Skin of body (tissue), 2 donors: ENCODE results near the gene FUOM. TPM values are rescaled to one million over a fixed set of nuclear protein-coding genes. Genes with fewer than 3 reads are reported as not detected.

Experiments used
- DNase-seq: peaks from one replicate; lab custom pipeline; 2025; lab: John Stamatoyannopoulos, UW
- total RNA-seq: library from RNA; depleted of rRNA; stranded (reverse); fragments of >200 nt; gene quantifications from one replicate; pipeline ENCODE4 v1.2.3, GENCODE V29; 2014

FUOM gene, protein sequence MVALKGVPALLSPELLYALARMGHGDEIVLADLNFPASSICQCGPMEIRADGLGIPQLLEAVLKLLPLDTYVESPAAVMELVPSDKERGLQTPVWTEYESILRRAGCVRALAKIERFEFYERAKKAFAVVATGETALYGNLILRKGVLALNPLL
- 11.2 TPM for total RNA-seq

- peak; percentile 42 for DNase-seq
Observed at GRCh38 chr10:133357285-133358161, at the start of gene FUOM. TSS of gene FUOM (minus strand) at chr10:133358019. CDS start at chr10:133358007, 12 bp downstream.

- DNase-seq: no peak
Observed at GRCh38 chr10:133405844-133406527, 48.2 kb upstream of the FUOM start.

DNA sequence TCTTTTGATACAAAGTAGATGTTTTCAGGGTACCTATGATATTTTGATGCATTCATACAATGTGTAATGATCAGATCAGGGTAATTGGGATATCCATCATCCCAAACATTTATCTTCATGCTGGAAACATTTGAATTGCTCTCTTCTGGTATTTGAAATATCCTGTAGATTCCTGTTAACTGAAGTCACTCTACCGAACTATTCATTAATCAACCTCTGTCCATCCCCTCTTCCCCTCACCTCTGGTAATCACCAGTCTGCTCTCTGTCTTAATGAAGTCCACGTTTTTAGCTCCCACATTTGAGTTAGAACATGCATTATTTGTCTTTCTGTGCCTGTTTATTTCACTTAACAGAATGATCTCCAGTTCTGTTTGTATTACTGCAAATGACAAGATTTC is 47.5 kb upstream of the FUOM start:
- no peak for DNase-seq

GRCh38 chr10:133403784-133404183 is 46.0 kb upstream of the FUOM start:
- no peak for DNase-seq

- no peak for DNase-seq
Observed at GRCh38 chr10:133403359-133403758, 45.5 kb upstream of the FUOM start.

- DNase-seq: no peak
Observed at GRCh38 chr10:133401981-133402725, 44.3 kb upstream of the FUOM start.

DNA sequence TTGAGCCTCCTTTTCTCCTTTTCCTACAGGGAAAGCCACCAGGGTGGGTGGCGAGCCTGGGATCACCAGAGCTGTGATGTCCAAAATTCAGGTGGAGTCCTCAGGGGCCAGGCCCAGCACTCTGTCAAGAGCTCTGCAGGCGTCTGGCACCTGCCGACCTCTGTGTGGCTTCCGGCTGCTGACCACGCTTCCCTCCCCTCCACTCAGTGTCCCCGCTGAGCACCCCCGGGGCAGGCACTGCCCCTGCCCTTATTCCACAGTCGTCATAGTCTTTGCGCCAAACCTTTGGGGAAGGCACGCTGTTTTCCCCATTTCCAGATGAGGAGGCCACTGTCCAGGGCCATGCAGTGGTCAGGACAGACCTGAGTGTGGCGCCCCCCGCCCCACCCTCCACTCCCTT is 43.7 kb upstream of the FUOM start:
- DNase-seq: no peak

- no peak for DNase-seq
Observed at GRCh38 chr10:133400624-133401424, 43.0 kb upstream of the FUOM start.

DNA sequence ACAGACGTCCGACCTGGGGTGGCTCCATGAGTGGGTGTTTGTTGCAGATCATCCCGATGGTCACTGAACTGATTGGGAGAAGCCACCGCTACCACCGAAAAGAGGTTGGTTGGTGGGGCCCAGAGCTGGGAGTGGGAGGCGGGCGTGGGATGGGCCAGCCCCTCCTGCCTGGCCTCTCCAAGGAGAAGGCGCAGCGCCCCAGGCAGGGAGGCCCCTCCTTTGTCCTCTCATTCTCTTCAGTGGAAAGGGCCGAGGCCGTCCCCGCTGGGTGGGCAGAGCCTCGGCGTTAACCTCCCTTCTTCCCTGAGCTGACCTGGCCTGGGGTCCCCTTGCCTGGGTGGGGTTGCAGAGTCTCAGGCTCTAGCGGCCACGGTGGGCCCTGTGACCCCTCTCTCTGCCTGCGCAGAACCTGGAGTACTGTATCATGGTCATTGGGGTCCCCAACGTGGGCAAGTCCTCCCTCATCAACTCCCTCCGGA is 41.3 kb upstream of the FUOM start:
- no peak for DNase-seq

DNA sequence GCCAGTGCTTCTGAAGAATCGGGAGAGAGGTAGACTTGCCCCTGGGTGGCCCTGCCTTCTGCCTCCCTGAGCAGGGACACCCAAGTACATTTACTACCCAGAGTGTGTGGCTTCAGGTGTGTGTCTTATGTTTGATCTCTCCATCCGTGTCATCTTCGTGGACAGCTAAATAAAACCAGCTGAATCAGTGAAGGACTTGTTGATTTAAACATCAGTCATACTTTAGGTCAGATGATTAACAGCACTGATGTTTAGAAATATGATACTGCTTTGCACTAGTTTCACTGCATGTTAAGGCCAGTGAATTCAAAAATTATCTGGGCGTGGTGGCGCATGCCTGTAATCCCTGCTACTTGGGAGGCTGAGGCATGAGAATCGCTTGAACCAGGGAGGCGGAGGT is 40.1 kb upstream of the FUOM start:
- no peak for DNase-seq

DNA sequence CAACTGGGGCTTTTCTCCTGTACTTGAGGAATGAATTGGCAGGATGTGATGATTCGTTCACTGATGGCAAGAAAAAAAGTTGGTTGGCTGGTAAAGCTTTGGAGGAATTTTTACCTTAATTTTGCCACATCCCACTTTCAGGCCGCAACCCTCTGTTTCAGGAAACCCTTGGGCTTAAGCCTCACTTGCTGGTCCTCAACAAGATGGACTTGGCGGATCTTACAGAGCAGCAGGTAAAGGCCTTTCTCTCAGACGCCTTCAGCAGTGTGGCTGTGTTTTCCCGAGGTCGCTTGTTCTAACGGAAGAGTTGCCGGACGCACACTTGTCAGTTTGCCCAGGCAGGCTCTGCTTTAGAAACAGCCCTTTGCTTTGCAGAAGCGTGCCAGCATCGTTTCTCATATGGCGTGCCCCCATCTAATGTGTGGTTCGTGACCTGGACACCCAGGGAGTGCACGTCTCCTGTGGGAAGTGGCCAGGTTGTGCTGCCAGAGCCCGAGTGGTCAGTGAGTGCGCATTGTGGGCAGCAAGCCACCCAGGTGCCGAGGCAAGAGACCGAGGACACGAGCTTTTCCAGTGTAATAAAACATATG is 38.3 kb upstream of the FUOM start:
- DNase-seq: no peak

- no peak for DNase-seq
Observed at GRCh38 chr10:133394801-133395221, 37.0 kb upstream of the FUOM start.

DNA sequence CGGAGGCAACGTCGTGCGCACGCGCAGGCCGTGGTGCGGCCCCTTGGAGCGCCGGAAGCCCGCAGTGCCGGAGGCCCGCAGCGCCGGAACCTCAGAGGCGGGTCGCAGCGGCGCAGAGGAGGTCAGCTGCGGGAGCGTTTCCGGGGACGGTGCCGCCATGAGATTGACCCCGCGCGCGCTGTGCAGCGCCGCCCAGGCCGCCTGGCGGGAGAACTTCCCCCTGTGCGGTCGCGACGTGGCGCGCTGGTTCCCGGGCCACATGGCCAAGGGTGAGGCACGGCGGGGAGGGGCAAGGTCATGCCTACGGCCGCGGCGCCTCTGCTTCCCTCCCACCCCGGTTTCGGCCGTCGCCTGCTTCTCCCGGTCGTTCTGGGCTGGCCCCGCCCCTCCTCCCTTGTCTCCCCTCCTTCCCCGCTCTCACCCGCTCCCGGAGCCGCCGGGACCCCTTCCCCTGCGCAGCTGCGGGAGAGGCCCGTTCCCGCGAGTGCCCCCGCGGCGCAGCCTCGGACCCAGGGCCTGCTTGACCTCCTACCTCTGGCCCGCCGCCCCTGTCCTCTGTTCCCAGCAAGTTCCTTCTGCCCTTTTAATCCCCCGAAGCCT is 36.3 kb upstream of the FUOM start, which contains the start of gene MTG1:
TSS of gene MTG1 (plus strand) at position 94 of the 600 bp plus-strand sequence. CDS start at position 158, 64 bp downstream.
- DNase-seq: peak; percentile 86

GRCh38 chr10:133393401-133394063 is 35.7 kb upstream of the FUOM start:
- no peak for DNase-seq

DNA sequence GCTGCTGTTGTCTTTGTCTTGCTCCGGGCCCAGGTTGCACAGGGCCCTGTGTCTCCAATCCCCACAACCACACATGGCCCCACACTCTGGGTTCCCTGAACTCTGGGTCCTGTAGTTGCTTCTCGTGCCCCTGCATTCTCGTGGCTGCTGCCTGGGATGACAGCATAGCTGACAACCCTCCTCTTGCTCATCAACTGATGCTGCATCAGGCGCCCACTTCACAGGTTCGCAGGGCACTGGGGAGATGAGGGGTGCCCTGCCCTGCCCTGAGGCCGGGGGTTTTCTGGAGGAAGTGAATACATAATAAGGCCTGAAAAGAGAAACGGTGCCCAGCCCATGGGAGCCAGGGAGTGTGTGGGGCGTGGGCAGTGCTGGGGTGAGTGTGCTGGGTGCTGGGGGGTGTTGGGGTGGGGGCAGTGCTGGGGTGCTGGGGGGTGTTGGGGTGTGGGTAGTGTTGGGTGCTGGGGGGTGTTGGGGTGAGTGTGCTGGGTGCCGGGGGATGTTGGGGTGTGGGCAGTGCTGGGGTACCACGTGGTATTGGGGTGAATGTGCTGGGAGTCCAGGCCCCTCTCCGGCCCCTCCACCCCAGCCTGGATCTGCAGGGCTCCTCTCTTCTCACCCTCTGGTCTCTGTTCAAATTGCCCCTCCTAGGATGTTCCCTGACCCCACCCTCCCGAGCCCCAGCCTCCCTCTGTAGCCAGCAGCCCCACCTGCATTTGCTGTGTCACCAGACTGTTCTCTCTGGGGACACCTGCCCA is 34.1 kb upstream of the FUOM start:
- DNase-seq: no peak

DNA sequence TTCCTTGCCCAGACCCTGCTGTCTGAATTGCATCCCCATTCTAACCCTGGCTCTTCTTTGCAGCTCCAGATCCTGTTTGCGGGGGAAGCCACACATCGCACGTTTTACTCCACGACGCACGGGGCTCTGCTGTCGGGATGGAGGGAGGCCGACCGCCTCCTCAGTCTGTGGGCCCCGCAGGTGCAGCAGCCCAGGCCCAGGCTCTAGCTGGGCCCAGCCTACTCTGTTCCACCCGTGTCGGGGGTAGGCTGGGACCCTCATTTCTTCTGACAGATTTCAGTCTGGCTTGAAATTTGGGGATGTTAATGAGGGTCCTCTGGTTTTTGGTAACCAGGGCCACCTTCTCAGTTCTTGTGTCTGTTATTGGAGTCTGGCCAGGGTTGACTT is 33.4 kb upstream of the FUOM start:
- no peak for DNase-seq

- DNase-seq: no peak
Observed at GRCh38 chr10:133390597-133391248, 32.9 kb upstream of the FUOM start.
